Transverse colon (tissue), 4 donors: ENCODE measurements around the gene DARS1.

Experiments
- CTCF ChIP-seq, 5 experiments: fragments of 200-600 bp in 3 of 5; fragments of 450-650 bp in 2 of 5; sonication (generic) in 3 of 5; IDR thresholded peaks; 1 replicate in 2 of 5; 2 replicates in 3 of 5; pipeline ENCODE4 v1.5.1; 2016 to 2017; ENCODE audit warnings: antibody characterized with exemption in 5 of 5, inconsistent platforms in 3 of 5, mild to moderate bottlenecking in 2 of 5, moderate library complexity in 1 of 5
- EP300 ChIP-seq: sonication (generic); formaldehyde crosslinking; IDR thresholded peaks from one replicate; pipeline ENCODE4 v1.6.1; 2017; ENCODE audit warnings: antibody characterized with exemption, low read depth
- POLR2A ChIP-seq: fragments of 450-650 bp; IDR thresholded peaks from one replicate; pipeline ENCODE4 v1.6.1; 2016; ENCODE audit warnings: antibody characterized with exemption, mild to moderate bottlenecking, moderate library complexity
- POLR2AphosphoS5 ChIP-seq, 3 donors: sonication (generic); formaldehyde crosslinking; IDR thresholded peaks; one replicate each; pipeline ENCODE4 v1.6.1; 2016; ENCODE audit warnings: antibody characterized with exemption in 3 of 3

- TF ChIP-seq POLR2A (no peak), CTCF (IDR thresholded peaks at IDR 0.05) (no peak), EP300 (no peak), POLR2AphosphoS5 (IDR thresholded peaks at IDR 0.05) (no peak)
Measured at GRCh38 chr2:135969655-135970387, 15.6 kb downstream of the DARS1 start.
